Measurements from ENCODE around the gene GULP1. TPM values are rescaled to one million over a fixed set of nuclear protein-coding genes. Genes with fewer than 3 reads are reported as not detected.

GULP1 gene
- total RNA-seq, 2 experiments from 2014 or later: not detected

DNA sequence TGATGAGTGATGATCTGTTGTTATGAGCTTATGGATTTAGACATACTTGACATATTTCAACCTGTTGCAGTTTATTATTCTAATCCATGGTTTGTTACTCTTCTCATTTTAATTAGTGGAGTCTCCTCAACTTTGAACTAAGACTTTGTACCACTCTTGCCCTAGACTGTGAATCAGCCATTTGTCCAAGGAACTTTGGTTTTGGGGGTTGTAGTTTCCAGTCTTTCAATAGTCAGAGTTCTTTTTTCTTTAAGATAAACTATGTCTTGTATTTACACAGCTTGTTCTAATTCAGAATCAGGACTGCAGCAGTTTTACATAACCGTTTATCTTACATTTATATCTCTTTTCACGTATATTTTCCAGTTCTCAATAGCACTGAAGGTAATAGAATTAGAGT is 133.6 kb downstream of the GULP1 start:
- DNase-seq (no peak), ATAC-seq (no peak)
- intact Hi-C loops (cut with micrococcal nuclease): no loop called here
- ChIA-PET CTCF (no interaction called here), POLR2A (no interaction called here)
- Mint-ChIP-seq H3K9me3 (no peaks in the 10 kb centered on the region), H3K27me3 (no peaks in the 10 kb centered on the region), H3K27ac (no peak overlapping the region), H3K4me1 (ENCODE audit: low read depth) (no peaks in the 10 kb centered on the region), H3K4me3 (no peak overlapping the region), H3K36me3 (ENCODE audit: low read depth) (no peaks in the 10 kb centered on the region)
- TF ChIP-seq, protein P1, sequence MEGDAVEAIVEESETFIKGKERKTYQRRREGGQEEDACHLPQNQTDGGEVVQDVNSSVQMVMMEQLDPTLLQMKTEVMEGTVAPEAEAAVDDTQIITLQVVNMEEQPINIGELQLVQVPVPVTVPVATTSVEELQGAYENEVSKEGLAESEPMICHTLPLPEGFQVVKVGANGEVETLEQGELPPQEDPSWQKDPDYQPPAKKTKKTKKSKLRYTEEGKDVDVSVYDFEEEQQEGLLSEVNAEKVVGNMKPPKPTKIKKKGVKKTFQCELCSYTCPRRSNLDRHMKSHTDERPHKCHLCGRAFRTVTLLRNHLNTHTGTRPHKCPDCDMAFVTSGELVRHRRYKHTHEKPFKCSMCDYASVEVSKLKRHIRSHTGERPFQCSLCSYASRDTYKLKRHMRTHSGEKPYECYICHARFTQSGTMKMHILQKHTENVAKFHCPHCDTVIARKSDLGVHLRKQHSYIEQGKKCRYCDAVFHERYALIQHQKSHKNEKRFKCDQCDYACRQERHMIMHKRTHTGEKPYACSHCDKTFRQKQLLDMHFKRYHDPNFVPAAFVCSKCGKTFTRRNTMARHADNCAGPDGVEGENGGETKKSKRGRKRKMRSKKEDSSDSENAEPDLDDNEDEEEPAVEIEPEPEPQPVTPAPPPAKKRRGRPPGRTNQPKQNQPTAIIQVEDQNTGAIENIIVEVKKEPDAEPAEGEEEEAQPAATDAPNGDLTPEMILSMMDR (IDR thresholded peaks at IDR 0.05): no peak

DNA sequence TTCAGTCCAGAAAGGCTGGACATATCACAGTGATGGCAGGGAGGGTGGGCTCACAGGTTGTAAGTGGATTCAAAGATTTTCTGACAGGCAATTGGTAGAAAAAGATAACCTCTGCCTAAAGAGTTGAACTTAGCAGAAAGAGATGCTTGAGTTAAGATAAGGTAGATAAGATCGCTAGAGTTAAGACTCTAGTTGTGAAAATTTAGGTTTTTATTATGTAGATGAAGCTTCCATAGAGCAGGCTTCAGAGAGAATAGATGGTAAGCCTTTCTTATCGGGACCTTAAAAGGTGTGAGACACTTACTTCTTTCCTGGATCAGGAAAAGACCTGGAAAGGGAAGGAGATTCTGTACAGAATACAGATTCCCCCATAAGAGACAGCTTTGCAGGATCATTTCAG is 134.4 kb downstream of the GULP1 start:
- DNase-seq (no peak), ATAC-seq (no peak)
- intact Hi-C loops (cut with micrococcal nuclease): no loop called here
- ChIA-PET CTCF (no interaction called here), POLR2A (no interaction called here)
- TF ChIP-seq, protein P1 (IDR thresholded peaks at IDR 0.05): no peak
- Mint-ChIP-seq H3K4me1 (ENCODE audit: low read depth) (no peaks in the 10 kb centered on the region), H3K36me3 (ENCODE audit: low read depth) (no peaks in the 10 kb centered on the region), H3K27ac (no peak overlapping the region), H3K4me3 (no peak overlapping the region), H3K27me3 (no peaks in the 10 kb centered on the region), H3K9me3 (no peaks in the 10 kb centered on the region)

DNA sequence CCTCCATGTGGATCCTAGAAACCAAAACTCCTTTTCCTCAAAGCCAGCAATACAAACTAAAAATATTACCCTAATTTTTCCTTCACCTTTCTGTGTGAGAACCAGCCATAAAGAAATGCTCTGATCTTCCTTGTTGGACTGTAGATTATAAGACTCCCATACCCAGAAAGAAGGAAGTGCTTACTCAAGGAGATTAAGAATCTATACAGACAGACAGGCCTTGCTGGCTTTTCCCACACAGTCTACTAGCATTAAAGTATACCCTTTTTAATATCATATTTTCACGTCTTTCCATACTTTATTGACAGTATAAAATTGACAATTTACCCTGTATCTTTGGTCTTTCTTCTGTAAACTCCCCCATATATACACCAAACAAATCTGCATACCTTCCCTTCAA is 139.0 kb downstream of the GULP1 start:
- ATAC-seq: no peak
- ChIA-PET CTCF (no interaction called here), POLR2A (no interaction called here)
- H3K9me3 Mint-ChIP-seq: no peaks in the 10 kb centered on the region
- intact Hi-C loops (cut with micrococcal nuclease): no loop called here
- no peaks in the 10 kb centered on the region for H3K27me3 Mint-ChIP-seq
- no peak for DNase-seq
- H3K36me3 Mint-ChIP-seq (ENCODE audit: low read depth): no peaks in the 10 kb centered on the region
- no peaks in the 10 kb centered on the region for H3K4me1 Mint-ChIP-seq (ENCODE audit: low read depth)
- TF ChIP-seq, protein P1 (IDR thresholded peaks at IDR 0.05): no peak
- no peak overlapping the region for H3K4me3 Mint-ChIP-seq
- H3K27ac Mint-ChIP-seq: no peak overlapping the region

DNA sequence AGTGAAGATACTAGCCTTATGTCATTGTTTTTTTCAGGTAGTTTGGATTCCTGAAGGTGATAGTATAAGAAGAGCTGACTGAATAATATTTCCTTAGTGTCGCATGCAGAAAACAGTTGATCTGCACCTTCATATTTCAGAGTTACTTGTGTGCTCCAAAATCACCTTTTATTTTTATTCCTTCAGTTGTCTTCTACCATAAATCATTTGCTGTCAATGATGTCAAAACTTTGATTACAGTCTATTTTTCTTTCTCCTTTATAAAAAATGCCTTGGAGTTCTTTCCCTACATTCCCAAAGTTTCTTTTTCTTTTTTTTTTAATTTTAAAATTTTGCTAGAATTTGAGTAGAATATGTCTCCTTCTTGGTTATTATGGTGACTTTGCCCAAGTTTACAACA is 142.3 kb downstream of the GULP1 start:
- H3K36me3 Mint-ChIP-seq (ENCODE audit: low read depth): no peaks in the 10 kb centered on the region
- CTCF ChIA-PET: no interaction called here
- POLR2A ChIA-PET: no interaction called here
- H3K9me3 Mint-ChIP-seq: peaks cover 3% of the 10 kb centered on the region
- intact Hi-C loops (cut with micrococcal nuclease): no loop called here
- ATAC-seq (no peak), DNase-seq (no peak)
- TF ChIP-seq, protein P1 (IDR thresholded peaks at IDR 0.05): no peak
- H3K27me3 Mint-ChIP-seq: peaks cover 2% of the 10 kb centered on the region
- H3K4me1 Mint-ChIP-seq (ENCODE audit: low read depth): no peaks in the 10 kb centered on the region
- no peak overlapping the region for H3K4me3 Mint-ChIP-seq
- H3K27ac Mint-ChIP-seq: no peak overlapping the region

DNA sequence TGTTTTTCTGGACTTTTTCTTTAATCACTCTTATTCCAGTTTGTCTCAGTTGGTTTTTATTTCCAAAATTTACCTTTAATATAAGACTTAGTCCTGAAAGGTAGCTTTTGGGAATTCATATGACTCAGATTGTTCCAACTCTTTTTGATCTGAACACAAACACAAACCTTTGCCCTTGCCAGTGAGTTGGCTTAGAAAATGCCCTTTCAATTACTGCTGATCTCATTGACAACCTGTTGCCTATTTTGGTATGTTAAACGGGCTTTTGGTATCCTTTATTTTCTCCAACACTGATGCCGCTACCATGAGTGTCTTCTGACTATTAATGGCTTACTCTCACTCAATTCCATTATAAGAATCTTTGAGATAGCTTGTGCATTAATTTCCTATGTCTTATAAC is 143.4 kb downstream of the GULP1 start:
- no peak overlapping the region for H3K27ac Mint-ChIP-seq
- peaks cover 3% of the 10 kb centered on the region for H3K9me3 Mint-ChIP-seq
- no peaks in the 10 kb centered on the region for H3K4me1 Mint-ChIP-seq (ENCODE audit: low read depth)
- no peak for ATAC-seq
- intact Hi-C loops (cut with micrococcal nuclease): no loop called here
- ChIA-PET CTCF (interaction anchor here (1.1 kb wide), 1 partner anchor 39 kb away, joined by 3 read pairs; no protein-coding TSS in a partner anchor), POLR2A (no interaction called here)
- no peak for DNase-seq
- no peak overlapping the region for H3K4me3 Mint-ChIP-seq
- peaks cover 2% of the 10 kb centered on the region for H3K27me3 Mint-ChIP-seq
- H3K36me3 Mint-ChIP-seq (ENCODE audit: low read depth): no peaks in the 10 kb centered on the region
- TF ChIP-seq, protein P1 (IDR thresholded peaks at IDR 0.05): no peak
